GM21447 (cell line): ENCODE data around the gene TBATA.
A peak's percentile ranks its signal among the peaks of the same experiment; 100 is the strongest.

Experiments used
- ATAC-seq: cut with Tn5 transposase; IDR thresholded peaks from one replicate; pipeline ENCODE4 v1.9.1; 2021; ENCODE audit not compliant: unreplicated experiment

The TBATA gene, protein sequence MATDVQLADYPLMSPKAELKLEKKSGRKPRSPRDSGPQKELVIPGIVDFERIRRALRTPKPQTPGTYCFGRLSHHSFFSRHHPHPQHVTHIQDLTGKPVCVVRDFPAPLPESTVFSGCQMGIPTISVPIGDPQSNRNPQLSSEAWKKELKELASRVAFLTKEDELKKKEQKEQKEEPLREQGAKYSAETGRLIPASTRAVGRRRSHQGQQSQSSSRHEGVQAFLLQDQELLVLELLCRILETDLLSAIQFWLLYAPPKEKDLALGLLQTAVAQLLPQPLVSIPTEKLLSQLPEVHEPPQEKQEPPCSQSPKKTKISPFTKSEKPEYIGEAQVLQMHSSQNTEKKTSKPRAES

DNA sequence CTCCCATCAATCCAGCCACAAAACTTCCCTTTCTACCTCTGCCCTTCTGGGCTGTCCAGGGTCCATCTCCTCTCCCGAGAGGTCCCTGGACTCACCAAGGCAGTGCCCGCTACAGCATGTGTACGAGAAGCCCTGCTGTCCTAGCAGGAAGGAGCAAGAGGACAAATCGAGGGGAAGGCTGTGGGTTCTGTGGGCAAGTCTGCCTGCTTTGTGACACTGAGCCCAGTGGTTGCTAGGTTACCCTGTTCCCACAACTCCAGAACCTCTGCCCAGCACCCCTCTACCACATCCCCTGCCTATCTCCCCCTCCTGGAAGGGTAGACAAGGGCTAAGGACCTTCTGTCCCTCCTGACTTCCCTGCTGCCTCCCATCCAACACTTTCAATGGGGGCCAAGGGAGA, at the start of gene TBATA:
Gene TBATA (minus strand): TSS at position 188 of the 400 bp plus-strand sequence. CDS start 1,998 bp downstream, outside the sequence.
- no peak for ATAC-seq

DNA sequence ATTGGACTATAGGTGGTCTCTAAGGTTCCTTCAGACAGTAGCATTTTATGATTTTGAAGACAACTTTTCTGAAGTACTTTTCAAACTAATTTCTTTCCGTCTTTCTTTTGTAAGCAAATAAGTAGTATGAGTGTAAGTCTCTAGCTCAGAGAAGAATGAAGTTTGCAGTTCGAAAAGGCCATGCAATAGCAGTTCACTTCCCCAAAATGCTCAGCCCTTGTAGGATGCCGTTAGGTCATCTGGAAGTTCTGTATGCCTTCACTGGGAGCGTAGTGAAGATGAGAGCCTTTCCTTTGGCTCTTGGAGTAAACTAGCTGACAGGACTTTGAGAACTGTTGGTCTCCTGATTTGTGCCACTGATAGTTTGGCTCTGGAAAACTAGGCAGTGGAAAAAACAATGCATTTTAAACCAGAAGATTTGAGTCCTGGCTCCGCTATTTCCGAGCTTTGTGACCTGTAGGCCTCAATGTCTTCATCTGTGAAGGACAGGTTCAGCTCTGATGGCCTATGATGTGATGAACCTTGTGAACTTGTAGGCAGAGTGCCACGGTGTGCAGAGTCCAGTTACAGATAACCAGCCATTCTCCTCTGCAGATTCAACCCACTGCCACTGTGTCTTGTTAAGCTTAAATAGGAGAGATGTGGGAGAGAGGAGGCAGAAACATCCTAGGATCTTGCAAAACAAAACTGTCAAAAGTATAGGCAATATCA, 49.4 kb upstream of the TBATA start:
- no peak for ATAC-seq

DNA sequence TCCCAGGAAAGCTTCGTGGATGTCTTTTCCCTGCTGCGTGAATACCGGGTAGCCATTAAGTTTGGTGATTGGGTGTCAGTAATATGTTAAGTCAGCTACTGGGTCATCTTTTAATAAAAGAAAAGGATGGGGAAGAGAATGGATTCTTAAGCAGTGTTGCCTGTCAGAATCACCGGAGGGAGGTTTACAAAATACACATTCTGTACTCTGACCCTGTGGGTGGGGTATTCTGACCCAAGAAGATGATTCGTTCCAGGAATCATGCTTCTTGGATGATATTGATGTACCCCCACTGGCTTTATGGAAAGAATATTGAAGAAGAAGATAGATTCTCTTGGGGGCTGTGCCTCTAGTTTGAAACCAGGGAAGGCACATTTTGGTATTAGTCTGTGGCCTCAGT, 48.8 kb upstream of the TBATA start:
- no peak for ATAC-seq

DNA sequence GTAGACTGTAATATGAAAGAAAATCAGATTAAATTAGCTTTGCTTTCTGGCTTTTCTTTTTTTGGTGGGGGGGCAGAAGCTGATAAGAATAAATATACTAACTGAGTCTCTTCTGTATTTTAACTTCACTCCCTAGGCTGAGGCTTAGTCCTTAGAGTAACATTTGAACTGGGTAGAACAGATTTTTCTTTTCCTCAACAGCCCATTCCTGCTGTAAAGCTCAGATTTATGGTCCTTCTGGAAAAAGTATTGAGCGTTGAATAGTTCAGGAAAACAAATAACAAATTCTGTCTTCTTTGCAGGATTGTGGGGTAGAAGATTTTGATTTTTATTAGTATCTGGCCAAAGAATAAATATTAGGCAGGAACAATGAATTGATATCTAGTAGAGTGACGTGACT, 48.4 kb upstream of the TBATA start:
- ATAC-seq = no peak

DNA sequence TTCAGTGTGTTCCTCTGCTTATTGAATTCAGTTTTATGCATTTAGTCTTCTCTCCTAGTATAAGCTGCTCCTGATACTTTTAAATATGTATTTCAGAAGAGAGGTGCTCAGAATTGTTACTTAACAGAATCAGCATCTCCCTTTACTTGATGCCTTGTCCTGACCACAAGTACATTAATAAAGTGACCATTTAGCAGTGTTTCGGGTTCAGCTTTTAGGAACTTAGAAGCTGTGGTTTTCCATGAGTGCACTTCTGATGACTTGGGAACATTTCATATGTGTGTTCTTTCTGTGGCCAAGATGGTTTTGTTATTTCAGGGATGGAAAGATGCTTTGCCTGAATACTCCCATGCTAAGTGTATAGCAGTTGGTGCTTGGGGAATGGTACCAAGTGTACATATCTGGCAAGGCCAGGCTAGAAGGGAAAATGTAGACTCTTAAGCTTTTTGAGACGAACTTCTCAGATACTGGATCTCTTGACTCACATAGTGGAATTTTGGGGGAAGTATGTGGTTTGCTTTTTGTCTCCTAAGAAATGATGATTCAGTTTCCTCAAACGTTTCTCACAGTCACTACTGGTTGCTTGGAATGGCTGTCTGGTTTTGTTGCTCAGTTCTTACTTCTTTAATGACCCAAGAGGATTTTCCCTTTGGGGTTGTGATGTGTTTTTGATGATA, 47.8 kb upstream of the TBATA start:
- no peak for ATAC-seq

DNA sequence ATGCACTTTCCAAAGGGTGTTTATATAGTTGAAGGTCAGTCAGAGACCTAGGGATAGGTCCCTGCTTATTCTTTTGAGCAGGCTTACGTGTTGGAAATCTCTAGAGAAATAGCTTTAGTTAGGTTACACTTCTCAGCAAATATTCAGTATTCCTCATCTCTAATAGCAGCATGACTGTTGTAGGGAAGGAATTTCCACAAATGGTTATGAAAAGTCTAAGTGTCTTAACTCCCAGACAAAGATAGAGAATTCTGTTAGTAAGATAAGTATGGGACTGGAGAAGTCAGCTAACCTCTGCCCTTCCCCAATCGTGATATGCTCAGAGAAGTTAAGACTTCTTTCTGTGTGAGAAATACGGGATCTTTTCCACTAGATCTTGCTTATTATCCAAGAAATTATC, 47.0 kb upstream of the TBATA start:
- ATAC-seq = no peak

DNA sequence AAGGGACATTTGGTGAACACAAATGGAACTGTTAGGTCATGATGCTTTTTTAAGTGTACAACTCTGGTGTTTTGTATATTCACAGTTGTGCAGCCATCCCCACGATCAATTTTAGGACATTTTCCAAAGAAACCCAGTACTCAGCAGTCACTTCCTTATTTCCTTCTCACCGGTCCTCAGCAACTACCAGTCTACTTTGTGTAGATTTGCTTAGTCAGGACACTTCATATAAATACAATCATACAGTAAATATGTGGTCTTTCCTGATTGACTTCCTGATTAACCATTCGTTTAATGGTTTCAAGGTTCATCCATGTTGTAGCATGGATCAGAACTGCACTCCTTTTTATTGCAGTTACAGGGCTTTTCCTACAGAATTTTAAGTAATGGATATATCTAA, 45.0 kb upstream of the TBATA start:
- no peak for ATAC-seq

DNA sequence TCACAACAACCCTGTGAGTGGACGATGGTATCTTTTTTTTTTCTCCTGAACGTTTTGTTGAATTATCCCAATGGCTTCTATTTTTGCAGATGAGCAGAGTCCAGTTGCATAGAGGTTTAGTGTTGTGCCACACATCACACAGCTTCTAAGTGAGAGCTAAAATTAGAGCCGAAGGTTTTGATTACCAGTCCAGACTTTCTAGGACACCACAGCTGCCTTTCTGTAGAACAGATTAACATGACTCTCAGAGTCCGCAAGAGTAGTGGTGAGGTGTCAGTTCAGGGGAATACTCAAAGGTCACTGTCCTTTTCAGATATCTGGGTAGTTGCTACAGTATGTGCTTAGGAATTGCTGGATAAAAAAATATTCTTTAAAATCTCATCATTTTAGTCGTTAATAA, 44.4 kb upstream of the TBATA start:
- ATAC-seq = no peak

DNA sequence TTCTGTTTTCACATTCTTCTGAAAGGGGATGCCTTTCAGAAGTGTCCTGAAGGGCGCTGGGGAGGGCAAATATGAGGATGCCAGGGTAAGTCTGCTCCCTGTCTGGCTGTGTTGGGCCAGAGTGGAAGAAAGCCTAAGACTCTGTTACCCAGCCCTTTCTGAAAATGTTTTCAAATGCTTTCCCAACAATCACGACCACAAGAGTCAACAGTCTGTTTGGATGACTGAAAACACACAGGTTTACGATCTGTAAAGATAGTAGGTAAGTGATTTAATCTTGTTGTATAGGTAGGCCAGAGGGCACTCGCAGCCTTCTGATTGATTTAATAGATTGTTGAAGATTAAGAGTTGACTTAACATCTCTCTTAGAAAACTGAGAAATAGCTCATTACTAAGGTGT, 43.7 kb upstream of the TBATA start:
- no peak for ATAC-seq

DNA sequence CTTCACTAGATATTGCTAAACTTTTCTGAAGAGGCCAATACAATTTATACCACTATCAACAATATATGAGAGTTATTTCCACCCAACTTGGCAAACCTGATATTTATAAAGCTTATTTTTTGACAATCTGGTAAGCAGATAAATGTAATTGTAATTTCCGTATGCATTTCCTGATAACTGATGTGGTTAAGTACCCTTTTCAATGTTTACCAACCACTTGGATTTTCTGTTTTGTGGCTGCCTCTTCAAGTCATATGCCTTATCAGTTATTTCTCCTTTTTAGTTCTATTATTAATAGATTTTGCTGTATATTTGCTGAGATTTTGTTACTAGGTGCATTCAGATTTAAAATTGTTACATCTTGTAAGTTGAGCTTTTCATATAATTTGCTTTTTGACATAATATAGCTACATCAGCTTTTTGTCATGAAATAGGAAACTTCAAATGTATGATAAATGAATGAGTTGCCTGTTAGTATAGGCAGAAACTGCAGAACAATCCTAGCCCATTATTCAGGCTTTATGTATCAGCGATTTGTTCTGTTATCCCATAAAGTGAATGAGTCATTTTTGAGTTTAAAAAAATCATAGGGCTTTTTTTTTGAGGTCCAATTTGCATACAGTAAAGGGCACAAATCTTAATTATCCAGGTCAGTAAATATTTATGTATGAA, 42.0 kb upstream of the TBATA start:
- no peak for ATAC-seq

DNA sequence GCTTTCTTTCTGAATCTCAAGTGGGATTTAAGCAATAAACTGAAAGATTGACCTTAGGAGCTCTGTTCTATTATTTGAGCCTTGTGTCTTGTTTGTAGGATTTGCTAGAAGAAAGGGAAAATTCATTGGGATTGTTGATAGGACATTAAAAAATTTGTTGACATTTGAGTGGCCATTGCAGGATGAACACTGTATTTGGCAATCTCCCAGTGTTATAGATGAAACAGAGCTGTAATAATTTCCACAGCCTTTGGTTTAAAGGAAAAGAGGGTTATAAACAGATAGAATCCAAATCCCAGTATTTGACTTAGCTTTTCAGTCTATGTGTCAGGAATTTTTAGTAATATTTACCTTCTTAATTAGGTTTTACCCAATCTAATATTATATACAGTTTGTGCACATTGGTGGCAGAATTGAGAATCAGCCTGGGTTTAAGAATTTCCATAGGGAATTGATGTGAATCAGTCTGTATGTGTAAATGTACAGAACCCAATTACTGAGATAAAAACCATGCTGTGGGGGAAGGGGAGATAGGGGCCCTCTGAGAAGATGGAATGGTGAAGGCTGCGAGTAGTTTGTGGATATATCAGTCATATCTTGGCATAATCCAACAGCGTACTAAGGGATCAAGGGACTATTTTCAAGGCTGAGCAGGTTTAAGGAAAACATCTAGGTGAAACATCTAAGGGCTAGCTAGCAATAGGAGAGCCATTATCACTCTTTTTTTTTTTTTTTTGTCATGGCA, 37.1 kb upstream of the TBATA start:
- no peak for ATAC-seq

DNA sequence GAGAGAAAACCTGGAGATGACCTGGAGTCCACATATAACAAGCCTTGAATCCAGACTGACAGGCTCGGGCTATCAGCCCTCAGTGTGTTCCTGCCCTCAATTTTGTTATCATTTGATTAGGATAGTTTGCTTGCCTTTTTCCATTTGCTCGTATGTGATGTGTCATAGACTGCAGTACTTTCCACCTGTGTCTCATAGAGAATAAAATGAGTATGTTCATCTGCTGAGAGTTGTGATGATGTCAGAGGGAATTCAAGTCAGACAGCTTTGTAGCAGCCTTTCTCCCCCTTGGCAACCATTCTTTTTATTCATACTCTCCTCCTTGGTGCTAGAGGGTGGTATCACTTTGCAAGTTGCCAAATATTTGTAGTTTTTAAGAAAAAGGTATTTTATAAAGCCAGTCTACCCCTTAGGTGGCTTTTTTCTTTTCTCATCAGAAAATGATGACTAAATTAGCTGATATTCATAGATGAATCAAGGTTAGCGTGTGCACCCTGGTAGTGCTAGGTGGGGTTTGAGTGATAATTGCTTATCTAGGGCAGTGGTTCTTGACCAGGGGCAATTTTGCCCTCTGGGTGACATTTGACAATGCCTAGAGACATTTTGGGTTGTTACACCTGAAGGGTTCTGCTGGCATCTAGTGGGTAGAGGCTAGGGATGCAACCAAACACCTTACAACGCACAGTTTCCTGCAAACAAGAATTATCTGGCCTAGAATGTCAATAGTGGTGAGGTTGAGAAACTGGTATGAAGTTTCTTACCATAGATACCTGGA, 36.0 kb upstream of the TBATA start:
- no peak for ATAC-seq

DNA sequence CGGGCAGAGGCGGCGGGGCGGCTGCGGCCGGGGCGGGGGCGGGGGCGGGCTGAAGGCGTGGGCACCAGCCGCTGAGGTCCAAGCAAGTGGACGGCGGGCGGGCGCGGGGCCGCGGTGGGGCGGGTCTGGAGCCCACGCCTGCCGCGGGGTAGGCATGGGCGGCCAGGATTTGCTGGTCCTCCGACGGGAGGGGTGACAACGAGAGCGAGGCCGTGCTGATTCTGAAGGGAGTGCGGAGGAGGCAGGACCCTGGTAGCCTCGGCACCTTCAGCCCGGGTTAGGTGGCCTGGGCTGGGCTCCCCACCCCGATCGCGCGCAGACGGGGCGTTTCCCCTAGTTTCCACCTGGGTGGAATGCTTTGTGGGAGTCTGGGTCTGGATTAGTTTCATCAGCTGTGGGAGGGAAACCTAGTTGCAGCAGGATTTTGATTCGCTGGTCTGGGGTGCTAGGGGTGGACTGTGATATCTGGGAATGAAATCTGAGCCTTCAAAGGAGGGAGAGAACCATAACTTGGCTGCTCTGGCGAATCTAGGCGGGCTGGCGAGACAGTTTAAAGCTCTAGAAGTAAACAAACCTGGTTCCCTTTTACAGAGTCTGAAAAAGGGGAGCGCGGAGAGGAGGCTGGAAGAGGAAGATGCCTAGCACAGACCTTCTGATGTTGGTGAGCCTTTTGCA, 31.2 kb upstream of the TBATA start:
- ATAC-seq = peak; percentile 31

DNA sequence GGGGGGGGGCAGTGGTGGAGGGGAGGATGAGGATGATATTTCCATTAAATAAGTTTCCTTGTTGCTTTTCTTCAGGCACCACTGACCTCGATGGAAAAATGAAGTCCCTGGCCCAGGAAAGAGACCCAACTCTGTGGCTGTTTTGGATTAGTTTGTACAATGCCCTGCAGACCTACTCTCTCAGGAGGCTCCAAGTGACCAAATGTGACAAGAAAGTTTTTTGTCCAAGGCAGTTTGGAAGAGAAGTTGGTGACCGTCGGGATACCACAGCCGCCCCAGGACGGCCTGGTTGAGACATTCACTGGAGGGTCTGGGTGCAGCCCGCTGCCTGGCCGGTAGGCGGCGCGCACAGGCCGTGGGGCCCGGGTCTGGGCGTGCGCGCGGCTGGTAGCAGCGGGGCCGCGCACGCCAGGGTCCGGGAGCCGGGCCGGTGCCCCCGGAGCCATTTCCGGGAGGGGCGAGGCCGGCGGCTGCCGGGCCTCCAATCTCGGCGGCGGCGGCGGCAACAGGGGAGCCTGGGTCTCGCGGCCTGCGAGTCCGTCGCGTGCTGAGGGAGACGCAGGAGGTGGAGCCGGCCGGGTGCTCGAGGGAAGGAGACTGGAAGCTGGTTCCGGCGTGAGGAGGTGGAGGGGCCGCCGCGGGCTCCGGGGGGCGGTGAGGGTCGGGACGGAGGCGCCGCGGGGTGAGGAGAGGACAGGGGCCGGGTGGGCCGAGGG, 30.5 kb upstream of the TBATA start, which contains the start of gene SGPL1:
Gene SGPL1 (plus strand): TSS at position 445 of the 716 bp plus-strand sequence. CDS start 906 bp downstream, outside the sequence.
- ATAC-seq = peak; percentile 88

DNA sequence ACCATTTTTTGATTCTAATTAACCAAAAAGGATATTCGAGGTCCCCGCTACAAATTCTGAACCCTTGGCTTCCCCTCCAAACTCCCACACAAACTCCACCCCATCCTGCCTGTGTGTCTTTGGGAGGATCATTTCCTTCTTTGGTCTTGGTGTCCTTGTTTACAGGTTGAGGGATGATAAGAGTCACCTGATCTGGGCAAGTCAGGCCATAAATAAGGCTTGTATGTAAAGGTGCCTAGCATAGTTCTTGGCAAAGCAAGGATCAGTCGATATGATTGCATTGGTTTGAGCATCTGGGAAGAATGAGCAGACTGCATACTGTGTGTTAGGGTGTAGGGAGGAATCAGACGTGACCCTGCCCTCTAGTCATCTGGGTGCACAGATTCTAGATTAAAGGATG, 28.9 kb upstream of the TBATA start:
- ATAC-seq = no peak

DNA sequence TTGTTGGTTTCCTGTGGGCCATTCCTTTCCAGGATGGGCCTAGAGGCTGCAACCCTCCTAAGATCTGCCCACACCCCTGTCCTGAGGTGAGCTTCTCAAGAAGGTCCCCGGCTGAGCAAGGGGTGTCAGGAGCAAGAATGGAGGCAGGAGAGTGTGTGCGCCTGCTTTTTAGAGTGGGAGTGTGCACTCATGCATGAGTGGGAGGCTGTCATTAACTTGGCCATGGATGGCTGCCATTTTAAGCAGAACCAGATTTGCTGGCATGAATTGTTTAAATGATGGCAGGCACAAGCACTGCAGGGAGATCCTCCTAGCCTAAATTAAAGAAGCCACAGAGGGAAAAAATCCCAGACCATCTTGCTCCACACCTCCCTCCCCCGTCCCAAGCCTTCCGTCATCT, 27.6 kb upstream of the TBATA start:
- no peak for ATAC-seq

DNA sequence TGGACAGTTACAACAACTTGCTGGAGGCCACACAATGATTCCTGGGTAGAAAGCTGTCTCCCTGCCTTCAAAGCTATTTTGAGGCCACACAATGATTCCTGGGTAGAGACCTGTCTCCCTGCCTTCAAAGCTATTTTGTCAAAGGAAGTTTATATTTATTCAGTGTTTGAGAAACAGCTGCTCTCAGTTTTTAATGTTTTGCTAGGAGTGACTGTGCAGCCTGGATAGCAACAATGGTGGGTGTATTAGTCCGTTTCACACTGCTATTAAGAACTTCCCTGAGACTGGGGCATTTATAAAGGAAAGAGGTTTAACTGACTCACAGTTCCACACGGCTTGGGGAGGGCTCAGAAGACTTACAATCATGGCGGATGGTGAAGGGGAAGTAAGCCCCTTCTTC, 26.7 kb upstream of the TBATA start:
- ATAC-seq = no peak

DNA sequence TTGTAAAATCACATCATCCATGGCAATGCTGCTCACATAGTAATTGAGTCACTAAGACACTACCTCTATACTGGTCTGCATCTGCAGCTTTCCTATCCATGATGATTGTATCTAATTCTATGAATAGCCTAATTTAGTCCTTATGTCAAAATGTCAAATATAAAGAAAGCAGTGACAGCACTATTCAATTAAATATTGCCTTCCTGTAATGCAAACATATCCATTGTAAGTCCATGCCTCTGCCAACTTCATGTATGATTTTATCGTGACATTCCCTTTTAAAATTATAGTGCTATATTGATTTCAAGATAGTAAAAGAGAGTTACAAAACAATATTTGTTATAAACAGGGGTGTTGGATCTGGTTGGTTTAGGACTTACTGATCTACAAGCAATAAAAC, 25.8 kb upstream of the TBATA start:
- ATAC-seq = no peak

DNA sequence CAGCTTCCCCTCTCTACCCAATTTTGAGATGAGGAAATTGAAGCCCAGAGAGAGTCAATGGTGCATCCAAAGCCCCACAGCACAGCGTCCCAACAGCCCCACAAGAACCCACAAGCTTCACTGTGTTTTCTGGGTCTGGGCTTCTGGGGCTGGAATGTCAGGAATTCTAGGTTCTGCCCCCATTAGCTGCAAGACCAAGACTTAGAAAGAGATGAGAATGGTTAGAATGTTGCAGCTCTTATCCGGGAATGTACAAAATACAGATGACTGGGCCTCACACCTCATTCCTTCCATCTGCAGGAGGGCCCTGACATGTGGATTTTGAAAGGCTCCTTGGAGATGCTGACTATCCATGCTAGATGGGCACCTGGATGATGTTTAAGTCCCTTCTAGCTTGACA, 24.5 kb upstream of the TBATA start:
- no peak for ATAC-seq
